ENCODE measurements around the gene FDXR. TPM values are rescaled to one million over a fixed set of nuclear protein-coding genes. Genes with fewer than 3 reads are reported as not detected.

Gene FDXR
- total RNA-seq, 1 donor from 2014 or later: 34.2 TPM

GRCh38 chr17:74825952-74826719 is 46.7 kb downstream of the FDXR start:
- Histone ChIP-seq H4K20me1 (ENCODE audit: insufficient read depth, low read length) (peaks cover 35% of the 10 kb centered on the region), H3K9me3 (ENCODE audit: insufficient read depth, low read depth, low read length) (no peaks in the 10 kb centered on the region), H3K4me1 (ENCODE audit: insufficient read depth, low read length) (no peaks in the 10 kb centered on the region), H3K9ac (ENCODE audit: low read length) (no peak overlapping the region), H3K36me3 (ENCODE audit: insufficient read depth, low read length) (no peaks in the 10 kb centered on the region), H3K4me2 (ENCODE audit: low read length) (no peak overlapping the region), H3K27ac (ENCODE audit: low read depth, low read length) (no peak overlapping the region), H3K4me3 (ENCODE audit: insufficient read depth, low read depth, low read length) (no peak overlapping the region), H2AFZ (ENCODE audit: low read depth, low read length) (no peak overlapping the region), H3K79me2 (ENCODE audit: insufficient read depth, low read length) (no peaks in the 10 kb centered on the region), H3K27me3 (ENCODE audit: insufficient read depth, low read length) (no peaks in the 10 kb centered on the region)
- DNase-seq (ENCODE audit: low read depth) (no peak), FAIRE-seq (no peak)
- H3K4me3 Mint-ChIP-seq (ENCODE audit: unreplicated experiment): no peak overlapping the region
- no peaks in the 10 kb centered on the region for H3K9me3 Mint-ChIP-seq (ENCODE audit: unreplicated experiment)
- no peak overlapping the region for H3K27ac Mint-ChIP-seq (ENCODE audit: unreplicated experiment)
- no peak for TF ChIP-seq EZH2 (IDR thresholded peaks at IDR 0.05; ENCODE audit: insufficient read depth, low read length)
- TF ChIP-seq, protein P1, sequence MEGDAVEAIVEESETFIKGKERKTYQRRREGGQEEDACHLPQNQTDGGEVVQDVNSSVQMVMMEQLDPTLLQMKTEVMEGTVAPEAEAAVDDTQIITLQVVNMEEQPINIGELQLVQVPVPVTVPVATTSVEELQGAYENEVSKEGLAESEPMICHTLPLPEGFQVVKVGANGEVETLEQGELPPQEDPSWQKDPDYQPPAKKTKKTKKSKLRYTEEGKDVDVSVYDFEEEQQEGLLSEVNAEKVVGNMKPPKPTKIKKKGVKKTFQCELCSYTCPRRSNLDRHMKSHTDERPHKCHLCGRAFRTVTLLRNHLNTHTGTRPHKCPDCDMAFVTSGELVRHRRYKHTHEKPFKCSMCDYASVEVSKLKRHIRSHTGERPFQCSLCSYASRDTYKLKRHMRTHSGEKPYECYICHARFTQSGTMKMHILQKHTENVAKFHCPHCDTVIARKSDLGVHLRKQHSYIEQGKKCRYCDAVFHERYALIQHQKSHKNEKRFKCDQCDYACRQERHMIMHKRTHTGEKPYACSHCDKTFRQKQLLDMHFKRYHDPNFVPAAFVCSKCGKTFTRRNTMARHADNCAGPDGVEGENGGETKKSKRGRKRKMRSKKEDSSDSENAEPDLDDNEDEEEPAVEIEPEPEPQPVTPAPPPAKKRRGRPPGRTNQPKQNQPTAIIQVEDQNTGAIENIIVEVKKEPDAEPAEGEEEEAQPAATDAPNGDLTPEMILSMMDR (IDR thresholded peaks at IDR 0.05; ENCODE audit: insufficient read depth, low read depth, low read length): no peak
- peaks cover 13% of the 10 kb centered on the region for H3K36me3 Mint-ChIP-seq (ENCODE audit: low read depth, unreplicated experiment)
- peaks cover 2% of the 10 kb centered on the region for H3K27me3 Mint-ChIP-seq (ENCODE audit: low read depth, unreplicated experiment)
- no peaks in the 10 kb centered on the region for H3K4me1 Mint-ChIP-seq (ENCODE audit: low read depth, unreplicated experiment)

- no peak for FAIRE-seq
- no peak overlapping the region for H3K4me3 ChIP-seq (ENCODE audit: insufficient read depth, low read depth, low read length)
- H3K4me1 ChIP-seq (ENCODE audit: insufficient read depth, low read length): no peaks in the 10 kb centered on the region
- H3K79me2 ChIP-seq (ENCODE audit: insufficient read depth, low read length): no peaks in the 10 kb centered on the region
- no peaks in the 10 kb centered on the region for H3K9me3 Mint-ChIP-seq (ENCODE audit: unreplicated experiment)
- H3K36me3 ChIP-seq (ENCODE audit: insufficient read depth, low read length): no peaks in the 10 kb centered on the region
- peaks cover 2% of the 10 kb centered on the region for H3K27me3 Mint-ChIP-seq (ENCODE audit: low read depth, unreplicated experiment)
- H2AFZ ChIP-seq (ENCODE audit: low read depth, low read length): no peak overlapping the region
- no peak overlapping the region for H3K27ac ChIP-seq (ENCODE audit: low read depth, low read length)
- TF ChIP-seq, protein P1 (IDR thresholded peaks at IDR 0.05; ENCODE audit: insufficient read depth, low read depth, low read length): no peak
- TF ChIP-seq EZH2 (IDR thresholded peaks at IDR 0.05; ENCODE audit: insufficient read depth, low read length): no peak
- H3K4me3 Mint-ChIP-seq (ENCODE audit: unreplicated experiment): no peak overlapping the region
- no peaks in the 10 kb centered on the region for H3K9me3 ChIP-seq (ENCODE audit: insufficient read depth, low read depth, low read length)
- peaks cover 34% of the 10 kb centered on the region for H4K20me1 ChIP-seq (ENCODE audit: insufficient read depth, low read length)
- H3K9ac ChIP-seq (ENCODE audit: low read length): no peak overlapping the region
- H3K27ac Mint-ChIP-seq (ENCODE audit: unreplicated experiment): no peak overlapping the region
- peaks cover 13% of the 10 kb centered on the region for H3K36me3 Mint-ChIP-seq (ENCODE audit: low read depth, unreplicated experiment)
- no peaks in the 10 kb centered on the region for H3K4me1 Mint-ChIP-seq (ENCODE audit: low read depth, unreplicated experiment)
- no peak for DNase-seq (ENCODE audit: low read depth)
- H3K27me3 ChIP-seq (ENCODE audit: insufficient read depth, low read length): no peaks in the 10 kb centered on the region
- no peak overlapping the region for H3K4me2 ChIP-seq (ENCODE audit: low read length)
Measured at GRCh38 chr17:74824961-74825627, 47.7 kb downstream of the FDXR start.

Measured in astrocyte (in vitro differentiated cells and primary cell).